GM12878 (cell line): ENCODE measurements around the gene AKNA. TPM values are rescaled to one million over a fixed set of nuclear protein-coding genes. Genes with fewer than 3 reads are reported as not detected.

ENCODE experiments used
- BHLHE40 ChIP-seq, 2 experiments: fragments of 450-650 bp in 1 of 2; IDR thresholded peaks; 2 replicates each; pipeline ENCODE4 v1.6.1; 2011 to 2017; ENCODE audit warnings: low read depth in 2 of 2, borderline replicate concordance in 1 of 2, improper control_type of control experiment in 1 of 2, low read length in 1 of 2, mild to moderate bottlenecking in 1 of 2
- BRCA1 ChIP-seq: IDR thresholded peaks from 2 replicates; pipeline ENCODE4 v1.6.1; 2011; ENCODE audit warnings: low read depth, low read length, improper control_type of control experiment
- DPF2 ChIP-seq: fragments of 450-650 bp; IDR thresholded peaks from 2 replicates; pipeline ENCODE4 v1.6.1; 2017; ENCODE audit warnings: mild to moderate bottlenecking
- E4F1 ChIP-seq: fragments of 450-650 bp; IDR thresholded peaks from 2 replicates; pipeline ENCODE4 v1.6.1; 2018; ENCODE audit warnings: borderline replicate concordance, mild to moderate bottlenecking; ENCODE audit not compliant: partially characterized antibody
- EED ChIP-seq: sonication (generic); IDR thresholded peaks from 2 replicates; pipeline ENCODE4 v1.6.1; 2016; ENCODE audit warnings: antibody characterized with exemption, low read depth
- ETV6 ChIP-seq, 2 experiments: fragments of 450-650 bp in 1 of 2; IDR thresholded peaks in 1 of 2; conservative IDR thresholded peaks in 1 of 2; 2 replicates each; pipeline ENCODE4 v1.6.1; 2014; ENCODE audit warnings: antibody characterized with exemption in 1 of 2, borderline replicate concordance in 1 of 2, low read depth in 1 of 2, mild to moderate bottlenecking in 1 of 2, moderate library complexity in 1 of 2
- FOXK2 ChIP-seq: fragments of 450-650 bp; IDR thresholded peaks from 2 replicates; pipeline ENCODE4 v1.6.1; 2017; ENCODE audit warnings: mild to moderate bottlenecking, moderate library complexity
- FOXM1 ChIP-seq: IDR thresholded peaks from 2 replicates; pipeline ENCODE4 v1.6.1; 2012; ENCODE audit warnings: low read depth, mild to moderate bottlenecking, inconsistent platforms, low read length, moderate library complexity
- GABPA ChIP-seq: IDR thresholded peaks from 2 replicates; pipeline ENCODE4 v1.6.1; 2014; ENCODE audit warnings: antibody characterized with exemption, low read depth, mild to moderate bottlenecking, inconsistent platforms
- LARP7 ChIP-seq: fragments of 450-650 bp; IDR thresholded peaks from 2 replicates; pipeline ENCODE4 v1.6.1; 2017; ENCODE audit warnings: mild to moderate bottlenecking
- MTA3 ChIP-seq: IDR thresholded peaks from 2 replicates; pipeline ENCODE4 v1.6.1; 2012; ENCODE audit warnings: low read length, inconsistent platforms, borderline replicate concordance
- MYB ChIP-seq: fragments of 150-350 bp; IDR thresholded peaks from 2 replicates; pipeline ENCODE4 v1.6.1; 2014; ENCODE audit warnings: mild to moderate bottlenecking, low read depth, low read length, borderline replicate concordance
- NBN ChIP-seq: fragments of 450-650 bp; IDR thresholded peaks from 2 replicates; pipeline ENCODE4 v1.6.1; 2016
- NFXL1 ChIP-seq: fragments of 450-650 bp; IDR thresholded peaks from 2 replicates; pipeline ENCODE4 v1.6.1; 2017; ENCODE audit warnings: antibody characterized with exemption, mild to moderate bottlenecking, borderline replicate concordance
- NRF1 ChIP-seq: conservative IDR thresholded peaks from 2 replicates; pipeline ENCODE4 v1.6.1; 2011; ENCODE audit warnings: mild to moderate bottlenecking, low read depth, low read length, improper control_type of control experiment
- POLR2A ChIP-seq: IDR thresholded peaks from 2 replicates; pipeline ENCODE4 v1.6.1; 2011; ENCODE audit warnings: low read depth, mild to moderate bottlenecking, low read length
- SRF ChIP-seq, 2 experiments: IDR thresholded peaks; 2 replicates each; pipeline ENCODE4 v1.6.1; 2011; ENCODE audit warnings: low read depth in 2 of 2, low read length in 2 of 2, mild to moderate bottlenecking in 1 of 2, moderate library complexity in 1 of 2
- TCF7 ChIP-seq: IDR thresholded peaks from 2 replicates; pipeline ENCODE4 v1.6.1; 2014; ENCODE audit warnings: antibody characterized with exemption, borderline replicate concordance
- YBX1 ChIP-seq: fragments of 450-650 bp; IDR thresholded peaks from 2 replicates; pipeline ENCODE4 v1.6.1; 2016; ENCODE audit warnings: antibody characterized with exemption
- polyA plus RNA-seq, 11 experiments: library from polyadenylated mRNA; depleted of rRNA in 4 of 11; unstranded in 6 of 11; stranded (reverse) in 5 of 11; fragments of >200 nt; fragmentation: Nextera tagmentation in 4 of 11; fragmentation: Illumina TruSeq in 1 of 11; extraction: Ambion mirVana in 4 of 11; extraction: Trizol in 1 of 11; gene quantifications; 1 replicate in 1 of 11; 2 replicates in 10 of 11; pipeline versions ENCODE4 v1.2.1 to v1.2.3, GENCODE V29; 2011 to 2016; ENCODE audit warnings: inconsistent platforms in 2 of 11, missing spikeins in 2 of 11, low read depth in 1 of 11
- total RNA-seq, 4 experiments: library from RNA; depleted of rRNA in 3 of 4; stranded (reverse); fragments of >200 nt in 3 of 4; fragmentation: Illumina TruSeq in 1 of 4; extraction: Trizol in 1 of 4; gene quantifications; 2 replicates each; pipeline versions ENCODE4 v1.2.1 to v1.2.3, GENCODE V29; 2013 to 2021
- TF ChIP-seq, protein P1 (sequence below): IDR thresholded peaks from 2 replicates; pipeline ENCODE4 v1.6.1; 2011; ENCODE audit warnings: borderline replicate concordance, low read depth, mild to moderate bottlenecking, moderate library complexity, low read length; ENCODE audit not compliant: insufficient read depth, poor library complexity, severe bottlenecking
- TF ChIP-seq, protein P2 (sequence below): fragments of 450-650 bp; IDR thresholded peaks from 2 replicates; pipeline ENCODE4 v1.6.1; 2016; ENCODE audit warnings: mild to moderate bottlenecking, moderate library complexity, borderline replicate concordance
- TF ChIP-seq, protein P3 (sequence below): IDR thresholded peaks from 2 replicates; pipeline ENCODE4 v1.6.1; 2011; ENCODE audit warnings: mild to moderate bottlenecking, low read depth, low read length, moderate library complexity; ENCODE audit not compliant: insufficient replicate concordance

Gene AKNA
- total and polyA plus RNA-seq, 10 of the 15 experiments (the other 5 are each of a cell fraction or from before 2014, with no cell fraction given), result 1.6 to 132 (median 35.3) TPM

- TF ChIP-seq, protein P1, sequence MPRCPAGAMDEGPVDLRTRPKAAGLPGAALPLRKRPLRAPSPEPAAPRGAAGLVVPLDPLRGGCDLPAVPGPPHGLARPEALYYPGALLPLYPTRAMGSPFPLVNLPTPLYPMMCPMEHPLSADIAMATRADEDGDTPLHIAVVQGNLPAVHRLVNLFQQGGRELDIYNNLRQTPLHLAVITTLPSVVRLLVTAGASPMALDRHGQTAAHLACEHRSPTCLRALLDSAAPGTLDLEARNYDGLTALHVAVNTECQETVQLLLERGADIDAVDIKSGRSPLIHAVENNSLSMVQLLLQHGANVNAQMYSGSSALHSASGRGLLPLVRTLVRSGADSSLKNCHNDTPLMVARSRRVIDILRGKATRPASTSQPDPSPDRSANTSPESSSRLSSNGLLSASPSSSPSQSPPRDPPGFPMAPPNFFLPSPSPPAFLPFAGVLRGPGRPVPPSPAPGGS, result peak; percentile 54
- no peak for TF ChIP-seq MYB
- TF ChIP-seq NRF1, result no peak
- TF ChIP-seq YBX1, result no peak
- 0 out of 4 replicates have a peak, but pooled peaks of 1 of the 2 experiments have one; percentile 2 for TF ChIP-seq SRF (IDR thresholded peaks at IDR 0.05; ENCODE audit: low read depth in 2 of 2, low read length in 2 of 2)
- TF ChIP-seq BRCA1, result no peak
- no peak for TF ChIP-seq FOXM1
- no peak for TF ChIP-seq MTA3
- TF ChIP-seq TCF7, result no peak
- TF ChIP-seq LARP7, result no peak
- peak; percentile 71; the same call in 1 of the 2 replicates for TF ChIP-seq DPF2
- 0 out of 2 replicates have a peak, but pooled peaks have one; percentile 58 for TF ChIP-seq NBN
- no peak for TF ChIP-seq E4F1
- no peak for TF ChIP-seq GABPA
- TF ChIP-seq, protein P2, sequence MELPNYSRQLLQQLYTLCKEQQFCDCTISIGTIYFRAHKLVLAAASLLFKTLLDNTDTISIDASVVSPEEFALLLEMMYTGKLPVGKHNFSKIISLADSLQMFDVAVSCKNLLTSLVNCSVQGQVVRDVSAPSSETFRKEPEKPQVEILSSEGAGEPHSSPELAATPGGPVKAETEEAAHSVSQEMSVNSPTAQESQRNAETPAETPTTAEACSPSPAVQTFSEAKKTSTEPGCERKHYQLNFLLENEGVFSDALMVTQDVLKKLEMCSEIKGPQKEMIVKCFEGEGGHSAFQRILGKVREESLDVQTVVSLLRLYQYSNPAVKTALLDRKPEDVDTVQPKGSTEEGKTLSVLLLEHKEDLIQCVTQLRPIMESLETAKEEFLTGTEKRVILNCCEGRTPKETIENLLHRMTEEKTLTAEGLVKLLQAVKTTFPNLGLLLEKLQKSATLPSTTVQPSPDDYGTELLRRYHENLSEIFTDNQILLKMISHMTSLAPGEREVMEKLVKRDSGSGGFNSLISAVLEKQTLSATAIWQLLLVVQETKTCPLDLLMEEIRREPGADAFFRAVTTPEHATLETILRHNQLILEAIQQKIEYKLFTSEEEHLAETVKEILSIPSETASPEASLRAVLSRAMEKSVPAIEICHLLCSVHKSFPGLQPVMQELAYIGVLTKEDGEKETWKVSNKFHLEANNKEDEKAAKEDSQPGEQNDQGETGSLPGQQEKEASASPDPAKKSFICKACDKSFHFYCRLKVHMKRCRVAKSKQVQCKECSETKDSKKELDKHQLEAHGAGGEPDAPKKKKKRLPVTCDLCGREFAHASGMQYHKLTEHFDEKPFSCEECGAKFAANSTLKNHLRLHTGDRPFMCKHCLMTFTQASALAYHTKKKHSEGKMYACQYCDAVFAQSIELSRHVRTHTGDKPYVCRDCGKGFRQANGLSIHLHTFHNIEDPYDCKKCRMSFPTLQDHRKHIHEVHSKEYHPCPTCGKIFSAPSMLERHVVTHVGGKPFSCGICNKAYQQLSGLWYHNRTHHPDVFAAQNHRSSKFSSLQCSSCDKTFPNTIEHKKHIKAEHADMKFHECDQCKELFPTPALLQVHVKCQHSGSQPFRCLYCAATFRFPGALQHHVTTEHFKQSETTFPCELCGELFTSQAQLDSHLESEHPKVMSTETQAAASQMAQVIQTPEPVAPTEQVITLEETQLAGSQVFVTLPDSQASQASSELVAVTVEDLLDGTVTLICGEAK, result no peak
- TF ChIP-seq ETV6 (conservative IDR thresholded peaks at IDR 0.05 in 1 of 2, IDR thresholded peaks at IDR 0.05 in 1 of 2; ENCODE audit: borderline replicate concordance in 1 of 2, low read depth in 1 of 2), result no peak
- peak; percentile 59; the same call in 1 of the 2 replicates for TF ChIP-seq POLR2A
- TF ChIP-seq EED, result peak; percentile 71
- TF ChIP-seq, protein P3, sequence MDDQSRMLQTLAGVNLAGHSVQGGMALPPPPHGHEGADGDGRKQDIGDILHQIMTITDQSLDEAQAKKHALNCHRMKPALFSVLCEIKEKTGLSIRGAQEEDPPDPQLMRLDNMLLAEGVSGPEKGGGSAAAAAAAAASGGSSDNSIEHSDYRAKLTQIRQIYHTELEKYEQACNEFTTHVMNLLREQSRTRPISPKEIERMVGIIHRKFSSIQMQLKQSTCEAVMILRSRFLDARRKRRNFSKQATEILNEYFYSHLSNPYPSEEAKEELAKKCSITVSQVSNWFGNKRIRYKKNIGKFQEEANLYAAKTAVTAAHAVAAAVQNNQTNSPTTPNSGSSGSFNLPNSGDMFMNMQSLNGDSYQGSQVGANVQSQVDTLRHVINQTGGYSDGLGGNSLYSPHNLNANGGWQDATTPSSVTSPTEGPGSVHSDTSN, result peak; percentile 82
- TF ChIP-seq FOXK2, result no peak
- no peak for TF ChIP-seq NFXL1
- TF ChIP-seq BHLHE40 (IDR thresholded peaks at IDR 0.05; ENCODE audit: borderline replicate concordance in 1 of 2, low read depth in 2 of 2, low read length in 1 of 2), result peak in 1 of 2 experiments; percentile 69; a peak in 2 of 4 replicates
Observed at GRCh38 chr9:114348906-114349482, 38.8 kb downstream of the AKNA start (continued).
